H1 (cell line): ENCODE data around the gene KRT1. TPM values are rescaled to one million over a fixed set of nuclear protein-coding genes. Genes with fewer than 3 reads are reported as not detected.

Experiments used
- CTCF ChIA-PET: fragments of 300-600 bp; sonication (Branson Sonifier 250); formaldehyde crosslinking; loops from one replicate; lab custom pipeline; 2021; ENCODE audit not compliant: partially characterized antibody; lab: Charles Lee
- POLR2A ChIA-PET: fragments of 300-600 bp; sonication (Branson Sonifier 250); formaldehyde crosslinking; loops from one replicate; lab custom pipeline; 2021; ENCODE audit warnings: inconsistent platforms; ENCODE audit not compliant: partially characterized antibody; lab: Charles Lee
- DNase-seq, 2 experiments: peaks; one replicate each; pipeline versions ENCODE4 v3.0.0 to v3.0.0-alpha.2; 2010 to 2022; ENCODE audit warnings: low spot score in 2 of 2, low read depth in 1 of 2, mixed read lengths in 1 of 2
- FAIRE-seq: peaks from 2 replicates; lab custom pipeline; 2011; peaks lifted over from hg19 to GRCh38; lab: Jason Lieb, UNC
- H2AFZ ChIP-seq: 2 replicates; pipeline ENCODE4 v1.8.1; 2012; ENCODE audit warnings: low read length, inconsistent platforms
- H2AK5ac ChIP-seq: 2 replicates; pipeline ENCODE4 v1.6.1; 2013; ENCODE audit warnings: low read depth, low read length
- H2BK120ac ChIP-seq: replicated peaks from 2 replicates; pipeline ENCODE3; 2013; ENCODE audit warnings: low read depth, low read length, inconsistent platforms
- H2BK12ac ChIP-seq: 2 replicates; pipeline ENCODE4 v1.6.1; 2013; ENCODE audit warnings: low read depth, low read length
- H2BK15ac ChIP-seq: 2 replicates; pipeline ENCODE4 v1.6.1; 2013; ENCODE audit warnings: low read length
- H2BK20ac ChIP-seq: 2 replicates; pipeline ENCODE4 v1.6.1; 2013; ENCODE audit warnings: low read length
- H2BK5ac ChIP-seq: 2 replicates; pipeline ENCODE4 v1.6.1; 2013; ENCODE audit warnings: low read depth, low read length
- H3K14ac ChIP-seq: 2 replicates; pipeline ENCODE4 v1.6.1; 2013; ENCODE audit warnings: inconsistent platforms; ENCODE audit not compliant: insufficient read length
- H3K18ac ChIP-seq: 2 replicates; pipeline ENCODE4 v1.6.1; 2013; ENCODE audit warnings: low read length; ENCODE audit errors: extremely low read depth
- H3K23ac ChIP-seq: 2 replicates; pipeline ENCODE4 v1.6.1; 2013; ENCODE audit warnings: inconsistent platforms; ENCODE audit not compliant: insufficient read length
- H3K23me2 ChIP-seq: 2 replicates; pipeline ENCODE4 v1.6.1; 2013; ENCODE audit warnings: low read depth, low read length
- H3K27ac ChIP-seq: 2 replicates; pipeline ENCODE4 v1.6.1; 2011; ENCODE audit warnings: low read depth, low read length, inconsistent platforms
- H3K27me3 ChIP-seq, 4 experiments: replicated peaks in 1 of 4; 1 replicate in 1 of 4; 2 replicates in 3 of 4; pipeline versions ENCODE4 v1.6.1 to v1.8.1; 2011 to 2013; ENCODE audit warnings: low read length in 3 of 4, mild to moderate bottlenecking in 3 of 4, inconsistent platforms in 2 of 4, mixed read lengths in 2 of 4, moderate library complexity in 1 of 4; ENCODE audit not compliant: control insufficient read depth in 3 of 4, insufficient read depth in 3 of 4; ENCODE audit errors: extremely low read depth in 1 of 4
- H3K36me3 ChIP-seq, 4 experiments: 2 replicates each; pipeline versions ENCODE4 v1.6.1 to v1.8.1; 2011 to 2013; ENCODE audit warnings: mild to moderate bottlenecking in 4 of 4, low read length in 3 of 4, moderate library complexity in 2 of 4, control low read depth in 1 of 4, inconsistent platforms in 1 of 4; ENCODE audit not compliant: insufficient read depth in 4 of 4, control insufficient read depth in 2 of 4
- H3K4ac ChIP-seq: replicated peaks from 2 replicates; pipeline ENCODE3; 2013; ENCODE audit warnings: low read length, low read depth, mixed read lengths, inconsistent platforms; ENCODE audit not compliant: insufficient read length
- H3K4me1 ChIP-seq, 4 experiments: replicated peaks in 1 of 4; 1 replicate in 1 of 4; 2 replicates in 3 of 4; pipeline versions ENCODE4 v1.6.1 to v1.8.1; 2011 to 2013; ENCODE audit warnings: low read length in 3 of 4, inconsistent platforms in 2 of 4, mixed read lengths in 1 of 4; ENCODE audit not compliant: insufficient read depth in 4 of 4, control insufficient read depth in 3 of 4
- H3K4me2 ChIP-seq, 2 experiments: 2 replicates each; pipeline versions ENCODE4 v1.6.1 to v1.8.1; 2011 to 2013; ENCODE audit warnings: low read depth in 2 of 2, low read length in 2 of 2, control low read depth in 1 of 2, inconsistent platforms in 1 of 2, mild to moderate bottlenecking in 1 of 2; ENCODE audit not compliant: insufficient read depth in 1 of 2
- H3K4me3 ChIP-seq, 4 experiments: fragments of 200-600, 300-600 bp in 1 of 4; sonication (generic), shearing (Covaris generic), sonication (Bioruptor Twin) in 1 of 4; 2 replicates each; pipeline versions ENCODE4 v1.5.1 to v1.8.1; 2011 to 2016; ENCODE audit warnings: low read length in 4 of 4, low read depth in 3 of 4, control low read depth in 2 of 4, inconsistent platforms in 2 of 4, mild to moderate bottlenecking in 2 of 4, mixed read lengths in 1 of 4, moderate library complexity in 1 of 4; ENCODE audit not compliant: insufficient read depth in 2 of 4; ENCODE audit errors: extremely low read depth in 1 of 4
- H3K56ac ChIP-seq: replicated peaks from 2 replicates; pipeline ENCODE3; 2013; ENCODE audit warnings: low read depth, mild to moderate bottlenecking, mixed read lengths, low read length, inconsistent platforms; ENCODE audit not compliant: insufficient read length
- H3K79me1 ChIP-seq: 2 replicates; pipeline ENCODE4 v1.6.1; 2013; ENCODE audit warnings: low read depth, low read length, control low read depth
- H3K79me2 ChIP-seq, 2 experiments: 2 replicates each; pipeline versions ENCODE4 v1.6.1 to v1.8.1; 2012 to 2013; ENCODE audit warnings: low read length in 2 of 2, mild to moderate bottlenecking in 2 of 2, inconsistent platforms in 1 of 2; ENCODE audit not compliant: insufficient read depth in 2 of 2, control insufficient read depth in 1 of 2
- H3K9ac ChIP-seq, 4 experiments: replicated peaks in 1 of 4; 1 replicate in 1 of 4; 2 replicates in 3 of 4; pipeline versions ENCODE4 v1.6.1 to v1.8.1; 2011 to 2013; ENCODE audit warnings: low read depth in 3 of 4, low read length in 3 of 4, control low read depth in 2 of 4, mild to moderate bottlenecking in 2 of 4, moderate library complexity in 2 of 4, inconsistent platforms in 1 of 4; ENCODE audit errors: extremely low read depth in 1 of 4
- H3K9me3 ChIP-seq, 2 experiments: 2 replicates each; pipeline versions ENCODE4 v1.6.1 to v1.8.1; 2012 to 2013; ENCODE audit warnings: mild to moderate bottlenecking in 2 of 2, moderate library complexity in 2 of 2, control low read depth in 1 of 2, inconsistent platforms in 1 of 2, low read depth in 1 of 2, low read length in 1 of 2, mixed read lengths in 1 of 2; ENCODE audit not compliant: insufficient read depth in 2 of 2
- H4K20me1 ChIP-seq, 2 experiments: replicated peaks in 1 of 2; 2 replicates each; pipeline versions ENCODE3 to v1.8.1; 2011 to 2013; ENCODE audit warnings: inconsistent platforms in 2 of 2, low read length in 2 of 2, mild to moderate bottlenecking in 1 of 2; ENCODE audit not compliant: insufficient read depth in 2 of 2, control insufficient read depth in 1 of 2
- H4K5ac ChIP-seq: 2 replicates; pipeline ENCODE4 v1.6.1; 2013; ENCODE audit warnings: low read length, low read depth, mixed read lengths, inconsistent platforms; ENCODE audit not compliant: insufficient read length
- H4K8ac ChIP-seq: 2 replicates; pipeline ENCODE4 v1.8.0; 2013; ENCODE audit warnings: mild to moderate bottlenecking, moderate library complexity, low read length, inconsistent platforms; ENCODE audit not compliant: insufficient read depth; ENCODE audit errors: extremely low read depth
- H4K91ac ChIP-seq: replicated peaks from 2 replicates; pipeline ENCODE3; 2013; ENCODE audit warnings: low read length, mixed read lengths, inconsistent platforms; ENCODE audit not compliant: insufficient read length
- ASH2L ChIP-seq: fragments of 200-600, 300-600 bp; sonication (generic); IDR thresholded peaks from one replicate; pipeline ENCODE4 v1.7.1; 2017; ENCODE audit warnings: low read length
- BACH1 ChIP-seq: IDR thresholded peaks from 2 replicates; pipeline ENCODE4 v1.6.1; 2012; ENCODE audit warnings: low read length, improper control_type of control experiment
- BRCA1 ChIP-seq: IDR thresholded peaks from 2 replicates; pipeline ENCODE4 v1.6.1; 2012; ENCODE audit warnings: low read depth, low read length, improper control_type of control experiment
- CBX8 ChIP-seq: fragments of 300-800, 300-1000 bp; sonication (generic); IDR thresholded peaks from 2 replicates; pipeline ENCODE4 v1.7.1; 2016; ENCODE audit warnings: low read depth, low read length, borderline replicate concordance
- GTF2F1 ChIP-seq: IDR thresholded peaks from 2 replicates; pipeline ENCODE4 v1.6.1; 2012; ENCODE audit warnings: low read depth, low read length, improper control_type of control experiment, borderline replicate concordance
- JUN ChIP-seq: IDR thresholded peaks from 2 replicates; pipeline ENCODE4 v1.6.1; 2011; ENCODE audit warnings: low read depth, mild to moderate bottlenecking, improper control_type of control experiment, low read length
- KDM4A ChIP-seq: IDR thresholded peaks from one replicate; pipeline ENCODE4 v1.7.1; 2012; ENCODE audit warnings: low read depth, mild to moderate bottlenecking, moderate library complexity, low read length, inconsistent platforms; ENCODE audit not compliant: severe bottlenecking
- MAFK ChIP-seq: IDR thresholded peaks from 2 replicates; pipeline ENCODE4 v1.6.1; 2012; ENCODE audit warnings: low read depth, mild to moderate bottlenecking, improper control_type of control experiment, low read length
- POLR2A ChIP-seq, 2 experiments: IDR thresholded peaks; 1 replicate in 1 of 2; 2 replicates in 1 of 2; pipeline ENCODE4 v1.6.1; 2011; ENCODE audit warnings: low read depth in 2 of 2, low read length in 2 of 2, mild to moderate bottlenecking in 2 of 2; ENCODE audit errors: control extremely low read depth in 1 of 2
- POLR2AphosphoS5 ChIP-seq: IDR thresholded peaks from 2 replicates; pipeline ENCODE4 v1.6.1; 2011; ENCODE audit warnings: low read depth, low read length
- SIN3A ChIP-seq, 2 experiments: IDR thresholded peaks in 1 of 2; conservative IDR thresholded peaks in 1 of 2; 2 replicates each; pipeline ENCODE4 v1.6.1; 2011 to 2012; ENCODE audit warnings: low read length in 2 of 2, improper control_type of control experiment in 1 of 2, low read depth in 1 of 2, mild to moderate bottlenecking in 1 of 2
- SIX5 ChIP-seq: IDR thresholded peaks from 2 replicates; pipeline ENCODE4 v1.6.1; 2011; ENCODE audit warnings: mild to moderate bottlenecking, low read depth, low read length
- TAF1 ChIP-seq: IDR thresholded peaks from 2 replicates; pipeline ENCODE4 v1.6.1; 2011; ENCODE audit warnings: mild to moderate bottlenecking, low read depth, low read length
- WGBS, 2 experiments: shearing (Covaris generic) in 1 of 2; methylation state at CpG; one replicate each; pipeline versions ENCODE4 v1.1.6 to v1.1.7; 2013 to 2015; ENCODE audit warnings: low lambda C conversion rate in 2 of 2, mixed read lengths in 2 of 2, inconsistent platforms in 1 of 2, low coverage in 1 of 2, missing lambda C conversion rate in 1 of 2; ENCODE audit not compliant: insufficient replicate concordance in 2 of 2, insufficient coverage in 1 of 2, insufficient read length in 1 of 2; ENCODE audit errors: extremely low coverage in 1 of 2, missing lambda C conversion rate in 1 of 2; 5-methylcytosine and 5-hydroxymethylcytosine counted together
- polyA plus RNA-seq, 7 experiments: library from polyadenylated mRNA; depleted of rRNA in 3 of 7; stranded (reverse) in 5 of 7; unstranded in 2 of 7; fragments of >200 nt in 5 of 7; fragments of 200-250 nt in 2 of 7; gene quantifications; 1 replicate in 5 of 7; 2 replicates in 1 of 7; 4 replicates in 1 of 7; pipeline versions ENCODE4 v1.2.1 to v1.2.3, GENCODE V29; 2011 to 2013; ENCODE audit warnings: missing spikeins in 2 of 7, mixed read lengths in 2 of 7
- total RNA-seq: library from RNA; stranded (reverse); fragmentation: NEBNext Ultra II Directional; extraction: Animal tissue kit (Norgen Biotek cat#: 25700); gene quantifications from 2 replicates; pipeline ENCODE4 v1.2.1, GENCODE V29; 2021
- TF ChIP-seq, protein P1 (sequence below): IDR thresholded peaks from 2 replicates; pipeline ENCODE4 v1.6.1; 2011; ENCODE audit warnings: low read depth, mild to moderate bottlenecking, low read length; ENCODE audit not compliant: insufficient read depth

The KRT1 gene
- total and polyA plus RNA-seq, 2 of the 8 experiments (the other 6 are each of a cell fraction or from before 2014, with no cell fraction given): not detected

GRCh38 chr12:52645120-52645761 is 35.0 kb downstream of the KRT1 start:
- no peak overlapping the region for H2BK20ac ChIP-seq
- H4K5ac ChIP-seq: no peak overlapping the region
- no peak overlapping the region for H2AFZ ChIP-seq
- no peak overlapping the region for H3K23ac ChIP-seq
- H3K4ac ChIP-seq: no peak overlapping the region
- no peak overlapping the region for H4K91ac ChIP-seq
- H3K79me1 ChIP-seq: no peaks in the 10 kb centered on the region
- no peaks in the 10 kb centered on the region for H3K23me2 ChIP-seq
- H2BK15ac ChIP-seq: no peak overlapping the region
- H3K18ac ChIP-seq: no peak overlapping the region
- no peaks in the 10 kb centered on the region for H4K20me1 ChIP-seq
- H3K36me3 ChIP-seq: no peaks in the 10 kb centered on the region
- no peaks in the 10 kb centered on the region for H3K4me1 ChIP-seq
- no peak overlapping the region for H2BK120ac ChIP-seq
- no peak overlapping the region for H3K14ac ChIP-seq
- H3K4me2 ChIP-seq: no peak overlapping the region
- H3K79me2 ChIP-seq: no peaks in the 10 kb centered on the region
- no peak overlapping the region for H2BK12ac ChIP-seq
- WGBS, 2 experiments: 87% methylated on average over 7 of the region's 7 CpGs; no CpG with 5 or more reads in 1 of the 2 experiments
- no peaks in the 10 kb centered on the region for H3K9me3 ChIP-seq
- H3K56ac ChIP-seq: no peak overlapping the region
- CTCF ChIA-PET: interaction anchor here (0.6 to 1.3 kb wide), 5 partner anchors 11 to 430 kb away, joined by 3 to 4 read pairs (median 3); no protein-coding TSS in a partner anchor
- POLR2A ChIA-PET: no interaction called here
- no peak overlapping the region for H3K9ac ChIP-seq
- peaks cover 0 to 5% (median 0%) of the 10 kb centered on the region in 4 experiments; a peak in 1 of 7 replicates for H3K27me3 ChIP-seq
- DNase-seq (peak in 1 of 2 experiments; percentile 24), FAIRE-seq (no peak)
- no peak overlapping the region for H3K27ac ChIP-seq
- no peak overlapping the region for H4K8ac ChIP-seq
- TF ChIP-seq BACH1 (no peak), SIN3A (conservative IDR thresholded peaks at IDR 0.05 in 1 of 2, IDR thresholded peaks at IDR 0.05 in 1 of 2; ENCODE audit: low read depth in 1 of 2, low read length in 2 of 2) (no peak), GTF2F1 (no peak), TAF1 (no peak), POLR2A (IDR thresholded peaks at IDR 0.05; ENCODE audit: control extremely low read depth in 1 of 2, low read depth in 2 of 2, low read length in 2 of 2) (no peak), SIX5 (no peak), CBX8 (no peak), ASH2L (no peak), MAFK (no peak), KDM4A (no peak), JUN (no peak), BRCA1 (no peak), POLR2AphosphoS5 (no peak)
- TF ChIP-seq, protein P1, sequence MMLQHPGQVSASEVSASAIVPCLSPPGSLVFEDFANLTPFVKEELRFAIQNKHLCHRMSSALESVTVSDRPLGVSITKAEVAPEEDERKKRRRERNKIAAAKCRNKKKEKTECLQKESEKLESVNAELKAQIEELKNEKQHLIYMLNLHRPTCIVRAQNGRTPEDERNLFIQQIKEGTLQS: no peak
- H3K4me3 ChIP-seq: no peak overlapping the region
- H2AK5ac ChIP-seq: no peak overlapping the region
- H2BK5ac ChIP-seq: no peak overlapping the region
